Stimulated activated CD4-positive, alpha-beta T cell treated with anti-CD3 and anti-CD28 coated beads, Interleukin-2, amount 100 ng/mL, for 24 hours (primary cell): ENCODE data around the gene LENG1.

Experiments used
- DNase-seq, 2 donors: peaks; one replicate each; pipeline ENCODE4 v3.0.0-alpha.2; 2020

LENG1 gene

DNA sequence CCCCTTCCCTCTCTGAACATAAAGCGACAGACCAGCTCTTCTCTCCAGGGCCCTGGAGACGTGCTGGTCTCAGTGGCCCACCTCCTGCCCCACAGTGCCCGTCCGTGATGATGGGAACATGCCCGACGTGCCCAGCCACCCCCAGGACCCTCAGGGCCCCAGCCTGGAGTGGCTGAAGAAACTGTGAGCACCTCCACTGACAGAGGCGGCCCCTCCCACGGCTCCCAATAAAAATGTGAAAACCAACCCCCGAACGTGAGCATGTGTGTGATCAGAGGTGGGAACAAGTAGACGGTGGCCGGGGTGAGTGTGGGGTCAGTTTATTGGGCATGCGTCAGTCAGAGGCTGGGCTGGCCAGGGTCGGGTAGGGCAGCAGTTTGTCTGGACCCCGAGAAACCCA lies 52.8 kb downstream of the LENG1 start:
- no peak for DNase-seq

DNA sequence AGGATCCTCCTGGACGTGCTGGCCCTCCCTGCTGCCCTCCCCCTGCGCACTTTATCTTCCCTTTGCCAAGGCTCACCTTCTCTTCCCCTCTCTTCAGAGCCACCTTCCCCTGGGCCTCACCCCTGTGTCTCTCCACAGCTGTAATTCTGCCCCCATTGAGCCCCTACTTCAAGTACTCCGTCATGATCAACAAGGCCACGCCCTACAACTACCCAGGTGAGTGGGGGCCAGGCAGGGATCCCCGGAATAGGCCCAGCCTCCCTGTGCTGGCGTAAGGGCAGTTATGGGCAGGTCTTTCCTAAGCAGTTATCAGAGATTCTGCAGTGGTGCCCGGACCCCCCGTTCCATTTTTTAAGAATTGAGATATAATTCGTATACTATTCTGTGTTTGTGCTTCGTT lies 53.7 kb downstream of the LENG1 start:
- no peak for DNase-seq
